NCI-H146 treated with DMSO at 0.1 percent for 48 hours (cell line): ENCODE data around the gene LHX6.
A peak's percentile ranks its signal among the peaks of the same experiment; 100 is the strongest.

Experiments used
- DNase-seq: peaks from one replicate; lab custom pipeline; 2025; ENCODE audit not compliant: unreplicated experiment; lab: John Stamatoyannopoulos, UW

Gene LHX6

DNA sequence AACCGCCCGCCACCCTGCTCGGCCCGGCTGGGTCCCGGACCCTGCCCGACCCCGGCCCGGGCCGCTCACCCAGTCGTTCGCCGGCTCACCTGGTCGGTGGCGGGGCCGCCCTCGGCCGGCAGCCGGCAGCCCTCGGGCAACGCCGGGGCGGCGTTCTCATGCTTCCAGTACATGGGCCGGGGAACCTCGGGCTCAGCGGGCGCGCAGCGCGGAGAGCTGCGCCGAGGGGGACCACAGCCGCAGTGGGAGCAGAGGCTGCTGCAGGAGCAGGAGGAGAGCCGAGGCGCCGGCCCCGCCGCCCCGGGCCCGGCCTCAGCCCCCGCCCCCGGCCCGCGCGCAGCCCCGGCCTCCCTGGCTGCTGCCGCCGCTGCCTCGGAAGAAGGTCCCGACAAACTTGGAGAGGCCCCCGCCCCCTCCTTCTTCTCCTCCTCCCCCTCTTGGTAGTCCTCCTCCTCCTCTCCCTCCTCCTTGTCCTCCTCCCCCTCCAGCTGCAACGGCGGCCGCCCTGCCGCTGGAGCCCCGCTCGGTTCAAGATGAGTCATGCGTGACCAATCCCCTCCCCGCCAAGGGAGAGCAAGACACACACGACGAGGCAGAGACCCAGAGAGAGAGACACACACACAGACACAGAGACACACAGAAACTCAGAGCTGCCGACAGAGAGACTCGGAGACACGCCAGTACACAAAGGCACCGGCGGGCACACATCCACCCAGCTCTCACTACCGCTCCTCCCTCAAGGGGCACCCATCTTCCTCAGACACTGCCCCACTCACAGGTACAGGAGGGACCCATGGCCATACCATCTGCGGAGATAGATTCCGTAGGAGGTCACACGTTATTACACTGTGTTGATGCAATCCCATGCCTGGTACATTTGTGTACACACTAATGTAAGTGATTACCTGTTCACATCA, at the start of gene LHX6:
LHX6 (minus strand) TSS at position 390 of the 917 bp plus-strand sequence; CDS start at position 173, 217 bp downstream.
- DNase-seq, result no peak

DNA sequence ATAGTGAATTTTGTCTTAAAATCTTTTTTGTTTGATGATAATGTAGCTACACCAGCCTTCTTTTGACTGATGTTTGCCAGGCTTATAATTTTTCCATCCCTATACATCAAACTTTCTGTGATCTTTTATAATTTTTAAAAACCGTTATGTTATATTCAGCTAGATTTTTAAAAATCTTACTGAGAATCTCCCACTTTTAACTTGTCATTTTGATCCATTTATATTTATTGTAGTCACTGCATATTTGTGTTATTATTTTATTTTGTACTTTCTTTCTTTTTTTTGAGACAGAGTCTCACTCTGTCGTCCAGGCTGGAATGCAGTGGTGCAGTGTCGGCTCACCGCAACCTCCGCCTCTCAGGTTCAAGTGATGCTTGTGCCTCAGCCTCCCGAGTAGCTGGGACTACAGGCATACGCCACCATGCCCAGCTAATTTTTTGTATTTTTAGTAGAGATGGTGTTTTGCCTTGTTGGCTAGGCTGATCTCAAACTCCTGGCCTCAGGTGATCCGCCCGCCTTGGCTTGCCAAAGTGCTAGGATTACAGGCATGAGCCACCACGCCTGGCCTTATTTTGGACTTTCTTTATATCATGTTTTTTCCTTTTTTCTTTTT, 48.6 kb upstream of the LHX6 start:
- no peak for DNase-seq

DNA sequence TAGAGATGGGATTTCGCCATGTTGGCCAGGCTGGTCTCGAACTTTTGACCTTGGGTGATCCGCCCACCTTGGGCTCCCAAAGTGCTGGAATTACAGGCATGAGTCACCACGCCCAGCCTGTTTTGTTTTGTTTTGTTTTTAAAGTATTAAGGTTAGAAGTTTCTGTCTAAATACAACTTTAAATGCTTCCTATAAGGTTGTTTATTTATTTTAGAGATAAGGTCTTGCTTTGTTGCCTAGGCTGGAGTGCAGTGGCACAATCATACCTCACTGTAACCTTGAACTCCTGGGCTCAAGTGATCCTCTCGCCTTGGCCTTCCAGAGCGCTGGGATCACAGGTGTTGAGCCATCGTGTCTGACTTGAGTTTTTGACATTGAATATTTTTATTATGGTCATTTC, 47.3 kb upstream of the LHX6 start:
- no peak for DNase-seq

DNA sequence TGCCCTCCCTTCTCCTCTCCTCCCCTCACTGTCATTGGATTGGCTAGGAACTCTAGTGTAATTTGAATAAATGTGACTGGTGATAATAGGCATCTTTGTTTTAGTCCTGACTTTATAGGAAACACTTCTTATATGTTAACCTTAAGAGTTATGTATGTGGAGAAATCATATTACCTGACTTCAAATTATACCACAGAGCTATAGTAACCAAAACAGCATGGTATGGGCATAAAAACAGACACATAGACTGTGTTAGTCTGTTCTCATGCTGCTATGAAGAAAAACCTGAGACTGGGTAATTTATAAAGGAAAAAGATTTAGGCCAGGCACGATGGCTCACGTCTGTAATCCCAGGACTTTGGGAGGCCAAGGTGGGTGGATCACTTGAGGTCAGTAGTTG, 45.3 kb upstream of the LHX6 start:
- DNase-seq, result no peak

DNA sequence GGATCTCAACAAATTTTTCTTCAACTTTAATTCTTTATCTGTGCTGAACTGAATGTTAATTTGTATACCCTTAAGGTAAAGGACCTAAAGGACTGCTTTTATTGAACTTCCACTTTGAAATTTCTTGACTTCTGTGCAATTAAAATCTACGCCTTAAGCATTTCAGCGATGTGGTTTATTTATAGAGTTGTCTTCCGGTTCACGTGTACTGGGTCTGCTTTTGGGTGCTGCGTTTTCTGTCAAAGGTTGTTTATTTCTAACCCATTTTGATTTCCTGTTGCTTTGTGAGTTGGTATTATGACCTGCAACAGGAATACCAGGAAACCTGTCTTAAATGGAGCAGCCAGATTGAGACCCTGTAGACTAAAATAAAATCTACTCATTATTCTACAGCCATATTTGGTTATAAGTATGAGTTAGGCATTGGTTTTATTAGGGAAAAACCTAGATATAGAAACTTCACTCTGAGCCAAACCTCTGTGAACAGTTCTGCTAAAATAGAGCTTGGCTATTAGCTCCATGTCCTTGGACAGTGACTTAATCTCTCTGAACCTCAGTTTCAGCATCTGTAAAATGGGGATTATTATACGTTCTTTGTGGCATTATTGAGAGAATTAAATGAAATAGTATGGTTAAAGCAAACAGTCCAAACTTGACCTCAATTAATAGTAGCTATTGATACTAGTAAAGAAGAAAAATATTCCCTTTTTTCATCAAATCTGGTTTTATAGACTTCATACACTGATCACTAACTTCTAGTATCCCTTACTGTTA, 39.5 kb upstream of the LHX6 start:
- no peak for DNase-seq

DNA sequence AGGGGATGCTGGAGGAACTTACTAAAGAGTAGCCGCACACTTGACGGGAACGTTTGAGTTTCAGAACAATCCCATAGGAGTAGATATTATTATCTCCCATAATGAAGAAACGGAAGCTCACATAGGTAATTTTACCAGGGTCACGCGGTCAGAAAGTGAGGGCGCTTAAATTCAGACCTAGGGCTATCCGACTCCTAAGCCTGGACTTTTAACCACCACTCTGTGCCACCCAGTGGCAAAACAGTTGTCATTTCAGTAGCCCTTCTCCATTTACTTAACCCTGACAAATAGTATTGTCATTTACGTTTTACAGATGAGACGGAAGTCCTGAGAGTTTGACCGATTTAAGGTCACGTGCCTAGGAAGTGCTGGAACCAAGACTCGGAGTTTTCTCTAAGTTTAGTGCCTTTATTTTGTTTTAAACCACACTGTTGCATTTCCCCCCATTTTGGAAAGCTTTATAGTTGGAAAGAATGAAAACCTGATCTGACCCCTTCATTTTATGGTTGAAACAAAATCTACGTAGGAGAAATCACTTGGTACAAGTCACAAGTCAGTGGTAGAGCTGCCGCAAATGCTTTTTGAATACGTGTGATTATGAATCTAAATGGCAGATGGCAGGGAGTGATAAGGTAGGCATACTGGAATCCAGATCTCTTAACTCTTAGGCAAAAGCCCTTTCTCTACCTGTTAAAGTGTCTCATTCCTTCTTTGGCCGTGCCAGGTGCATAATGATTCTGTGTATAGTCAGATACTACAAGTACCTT, 36.6 kb upstream of the LHX6 start:
- DNase-seq, result no peak

DNA sequence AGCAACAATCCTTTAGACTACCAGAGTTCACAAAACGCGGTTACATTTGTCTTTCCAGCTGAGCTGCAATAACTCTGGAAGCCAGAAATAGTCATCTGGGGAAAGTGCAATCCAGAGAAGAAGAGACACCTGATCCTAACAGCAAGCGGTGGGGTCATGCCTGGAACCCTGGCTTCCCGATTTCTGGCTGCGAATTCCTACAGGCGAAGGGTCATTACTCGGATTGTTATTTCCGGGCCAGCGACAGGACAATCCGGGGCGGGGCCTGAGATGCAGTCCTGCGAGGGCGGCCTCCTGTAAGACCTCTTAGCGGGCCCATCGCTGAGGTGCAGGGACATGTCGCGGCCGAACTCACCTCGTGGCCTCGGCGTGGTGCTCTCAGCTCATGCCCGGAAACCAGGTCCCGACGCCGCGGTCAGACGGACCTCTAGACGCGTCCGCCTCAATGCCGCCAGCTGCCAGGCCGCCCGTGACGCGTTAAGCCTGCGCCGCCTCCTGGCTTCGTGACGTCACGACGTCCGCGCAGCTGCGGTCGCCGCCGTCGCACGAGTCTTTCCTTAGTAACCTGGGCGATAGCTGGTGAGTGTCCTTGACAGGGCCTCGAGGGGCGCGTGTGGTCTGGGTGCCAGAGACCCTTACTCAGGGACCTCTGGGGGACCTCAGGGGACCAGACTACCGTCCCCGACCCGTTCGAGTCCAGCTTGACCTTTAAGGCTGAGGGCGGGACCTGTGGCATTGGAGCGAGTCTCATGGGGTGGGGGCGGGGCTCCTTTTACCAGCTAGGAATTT, 35.8 kb upstream of the LHX6 start, which contains the start of the genes MRRF and RBM18:
MRRF (plus strand) TSS at position 523 of the 789 bp plus-strand sequence. CDS start 6,010 bp downstream, outside the sequence.
RBM18 (minus strand) TSS at position 481 of the 789 bp plus-strand sequence. CDS start 3,348 bp downstream, outside the sequence.
- peak; percentile 46 for DNase-seq

DNA sequence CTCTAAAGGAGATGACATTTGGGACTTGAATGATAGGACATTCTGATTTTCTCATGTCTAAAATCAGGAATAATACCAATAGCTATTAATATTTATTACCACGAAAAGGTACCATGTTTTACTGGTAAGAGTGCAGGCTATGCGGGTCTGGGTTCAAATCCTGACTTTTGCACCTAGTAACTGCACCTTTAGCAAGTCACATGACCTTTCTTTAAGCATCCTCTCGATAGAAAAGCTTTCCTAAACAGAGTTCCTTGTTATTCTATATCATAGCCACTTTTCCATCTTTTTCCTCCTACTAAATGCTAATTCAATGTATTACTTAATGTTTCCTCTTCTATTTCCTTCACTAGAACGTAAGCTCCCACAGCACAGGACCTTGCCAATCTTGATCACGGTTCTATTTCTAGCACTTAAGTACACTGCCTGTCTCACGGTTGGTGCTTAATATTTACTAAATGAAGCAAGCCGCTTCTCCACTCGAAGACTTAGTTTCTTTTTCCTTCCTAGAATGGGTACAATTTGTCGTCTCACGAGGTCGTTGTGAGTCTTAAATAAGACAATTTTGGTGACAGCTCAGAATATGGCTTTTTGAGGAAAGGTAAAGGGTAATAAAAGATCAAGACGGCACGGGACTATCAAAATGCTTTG, 35.1 kb upstream of the LHX6 start:
- no peak for DNase-seq

DNA sequence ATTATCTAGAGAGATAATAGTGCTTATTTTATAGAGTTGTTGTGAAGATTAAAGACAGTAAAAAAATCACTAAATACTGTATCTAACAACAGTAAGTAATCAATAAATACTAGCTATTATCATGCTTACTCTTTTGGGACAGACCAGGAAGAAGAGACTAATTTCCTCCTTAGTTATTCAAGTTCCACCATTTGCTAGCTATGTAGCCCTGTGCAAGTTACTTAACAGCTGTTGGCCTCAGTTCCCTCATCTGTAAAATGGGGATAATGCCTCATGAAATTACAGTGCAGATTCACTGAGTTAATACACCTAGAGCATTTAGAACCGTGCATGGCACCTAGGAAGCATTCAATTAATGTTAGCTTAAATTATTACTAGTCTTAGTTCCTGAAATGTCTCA, 33.3 kb upstream of the LHX6 start:
- DNase-seq, result no peak

DNA sequence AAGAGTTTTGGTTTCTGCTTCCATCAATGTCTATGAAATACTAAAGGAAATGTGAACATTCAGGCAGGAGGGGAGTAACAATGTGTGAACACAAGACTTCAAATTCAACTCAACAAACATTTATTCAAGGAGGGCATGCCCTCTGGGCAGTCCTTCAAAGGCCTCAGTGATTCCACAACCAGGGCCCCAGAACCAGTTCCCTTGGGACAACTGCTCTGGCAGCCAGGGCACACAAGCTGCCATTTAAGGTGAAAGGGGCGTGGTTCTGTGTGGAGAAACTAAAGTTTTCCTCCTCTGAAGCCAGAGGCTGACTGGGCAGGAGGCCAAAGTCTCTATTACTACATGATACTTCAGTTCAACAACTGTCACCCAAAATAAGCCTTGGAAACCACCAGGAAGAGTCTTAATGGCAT, 32.7 kb upstream of the LHX6 start:
- no peak for DNase-seq

DNA sequence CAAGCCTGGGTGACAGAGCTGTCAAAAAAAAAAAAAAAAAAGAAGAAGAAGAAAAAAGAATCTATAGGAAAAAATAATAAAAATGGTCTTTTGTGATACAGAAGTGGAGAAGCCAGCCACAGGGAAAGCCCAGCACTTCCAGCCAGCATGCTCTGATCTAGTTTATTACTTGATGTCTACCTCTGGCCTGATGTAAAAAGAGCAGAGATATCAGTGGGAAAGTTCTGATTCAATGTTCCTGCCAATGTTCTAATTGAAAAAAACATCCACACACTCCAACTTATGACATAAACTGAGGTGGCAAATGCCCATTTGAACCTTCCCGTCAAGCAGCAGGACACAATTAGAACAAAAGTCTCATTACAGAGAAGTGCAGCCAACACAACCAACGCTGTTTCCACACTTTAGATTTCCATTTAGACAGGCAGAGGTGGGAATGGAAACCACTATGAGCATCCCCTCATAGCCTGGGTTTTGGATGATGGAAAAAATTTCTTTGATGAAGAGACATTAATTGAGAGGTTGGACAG, 30.2 kb upstream of the LHX6 start:
- no peak for DNase-seq

DNA sequence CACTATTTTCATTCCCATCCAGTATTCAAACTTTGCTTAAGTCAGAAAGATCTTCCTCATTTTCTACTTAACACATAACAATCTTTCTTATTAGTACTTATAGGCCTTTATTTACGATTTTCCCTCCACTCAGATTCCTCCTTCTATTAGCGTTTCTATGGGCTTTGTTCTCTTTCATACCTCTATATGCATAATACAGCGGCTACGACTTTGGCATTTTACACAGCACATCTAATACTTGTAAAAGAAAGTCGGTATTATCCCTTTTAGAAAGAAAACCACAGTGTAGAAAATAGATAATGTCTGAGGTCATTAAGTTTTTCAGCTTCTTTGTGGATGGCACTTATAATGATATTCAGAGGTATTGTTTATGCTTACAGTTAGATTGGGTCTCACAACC, 27.4 kb upstream of the LHX6 start:
- DNase-seq, result no peak

DNA sequence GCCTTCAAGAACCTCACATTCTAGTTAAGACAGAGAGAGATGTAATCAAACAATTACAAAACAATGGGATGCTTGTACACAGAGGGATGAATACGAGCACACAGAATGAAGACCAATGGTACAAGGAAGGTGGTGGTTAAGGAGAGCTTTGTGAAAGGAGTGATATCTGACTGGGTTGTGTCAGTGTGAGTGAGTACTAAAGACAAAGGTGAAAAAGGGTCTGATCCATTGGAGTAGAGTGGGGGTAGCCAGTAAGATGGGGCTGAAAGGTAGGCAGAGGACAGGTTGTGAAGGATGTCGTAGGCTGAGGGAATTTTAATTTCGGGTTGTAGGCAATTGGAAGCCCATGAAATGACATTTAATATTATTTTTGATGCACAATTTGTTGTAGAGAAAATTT, 26.0 kb upstream of the LHX6 start:
- no peak for DNase-seq

DNA sequence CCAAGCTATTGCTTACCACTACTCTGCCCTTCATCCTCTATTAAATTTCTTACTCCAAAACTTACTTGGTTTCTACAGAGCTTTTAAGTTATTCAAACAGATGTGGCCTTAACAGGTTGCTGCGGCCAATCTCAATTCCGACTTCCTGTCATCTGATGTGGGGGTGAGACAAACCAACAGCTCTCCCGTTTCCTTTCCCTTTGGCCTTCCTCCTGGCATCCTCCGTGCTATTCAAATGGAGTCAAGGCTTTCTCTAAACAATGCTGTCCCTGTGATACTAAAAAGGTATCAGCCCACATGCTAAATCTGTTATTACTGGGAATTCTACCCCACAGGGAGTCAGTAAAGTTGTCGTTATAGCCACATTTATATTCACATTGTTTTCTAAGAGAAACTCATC, 24.0 kb upstream of the LHX6 start:
- no peak for DNase-seq

DNA sequence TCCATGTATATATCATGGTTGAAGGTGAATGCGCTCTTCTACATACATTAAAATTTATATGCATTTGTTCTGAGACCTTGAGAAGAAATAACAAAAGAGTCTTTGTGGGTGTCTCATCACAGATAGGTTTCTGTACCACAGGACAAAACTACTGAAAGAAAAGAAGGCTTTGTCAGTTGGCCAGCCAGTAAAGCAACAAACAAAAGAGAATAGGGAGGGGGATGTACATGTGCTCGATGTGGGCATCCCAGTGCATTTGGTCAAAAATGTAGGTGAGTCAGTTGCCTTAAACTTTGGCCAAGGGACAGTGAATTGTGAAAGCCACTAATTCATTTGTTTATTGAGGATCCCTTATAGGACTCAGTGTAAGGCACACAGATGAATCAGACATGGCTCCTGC, 22.6 kb upstream of the LHX6 start:
- no peak for DNase-seq

DNA sequence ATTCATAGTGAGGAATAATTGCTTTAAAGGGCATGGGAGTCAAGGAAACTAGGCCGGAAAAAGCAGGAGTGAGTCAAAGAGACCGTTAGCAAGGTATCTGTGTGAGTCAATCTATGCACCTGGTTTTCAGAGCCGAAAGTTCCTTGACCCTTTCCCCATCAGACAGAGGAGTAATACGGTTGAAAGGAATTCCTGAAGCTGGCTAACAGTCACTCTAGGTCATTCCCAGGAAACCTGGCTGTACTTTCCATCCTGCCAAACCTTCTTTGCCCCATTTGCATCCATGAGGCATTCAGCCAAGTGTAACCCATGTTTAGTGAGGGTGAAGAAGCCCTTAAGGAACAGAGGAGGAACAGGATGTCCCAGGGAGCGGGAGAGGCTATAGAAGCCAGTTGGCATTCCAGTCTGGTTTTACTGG, 19.7 kb upstream of the LHX6 start:
- DNase-seq, result no peak

DNA sequence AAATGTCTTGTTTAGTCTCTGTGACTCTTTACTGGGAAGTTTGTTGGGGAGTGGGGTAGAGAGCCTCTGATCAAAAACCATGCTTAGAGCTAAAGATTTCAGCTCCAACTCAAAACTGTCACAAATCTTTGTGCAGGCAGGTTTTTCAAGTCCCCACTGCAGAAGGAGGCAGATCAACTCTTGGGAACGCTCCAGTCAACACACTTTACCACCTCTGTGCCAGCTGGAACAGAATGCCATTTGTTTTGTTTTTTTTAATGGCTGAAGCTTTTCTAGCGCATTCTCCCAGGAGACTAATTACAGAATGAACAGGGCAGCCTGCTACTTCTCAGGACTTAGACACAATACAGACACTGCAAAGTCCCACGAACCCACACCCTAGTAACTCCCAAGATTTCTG, 17.9 kb upstream of the LHX6 start:
- DNase-seq, result no peak

DNA sequence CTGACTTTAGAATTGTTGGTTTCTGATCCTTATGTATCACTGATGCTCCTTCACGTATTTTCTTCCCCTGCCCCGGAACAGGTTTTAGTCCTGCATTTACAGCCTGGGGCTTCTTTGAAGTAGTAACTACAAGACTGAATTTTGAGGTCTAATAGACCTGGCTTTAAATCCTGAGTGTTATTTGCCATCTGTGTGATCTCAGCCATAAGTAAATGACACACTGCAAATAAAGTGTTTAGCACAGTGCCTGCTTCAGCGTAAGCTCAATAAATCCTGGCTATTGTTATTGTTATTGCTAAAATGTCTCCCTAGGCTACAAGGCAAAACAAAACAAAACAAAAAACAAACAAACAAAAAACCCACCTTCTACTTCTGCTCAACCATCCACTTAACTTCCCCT, 15.6 kb upstream of the LHX6 start:
- no peak for DNase-seq

DNA sequence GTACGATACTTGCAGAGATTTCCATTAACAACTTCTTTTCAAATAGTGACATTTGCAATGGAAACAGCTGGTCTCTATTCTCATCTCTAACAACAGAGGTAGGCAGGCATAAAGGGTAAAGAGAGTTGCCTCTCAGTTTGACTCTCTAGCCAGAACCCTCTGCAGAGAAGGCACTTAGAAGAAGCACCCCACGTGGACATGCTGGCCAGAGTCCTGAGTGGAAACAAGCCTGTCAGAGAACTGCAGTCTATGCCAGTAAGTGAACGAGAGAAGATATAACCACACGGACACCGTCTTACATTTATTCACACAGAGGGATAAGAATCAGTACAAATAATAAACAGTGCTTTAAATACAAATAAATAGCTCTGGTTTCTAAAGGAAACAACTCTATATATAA, 11.0 kb upstream of the LHX6 start:
- DNase-seq, result no peak
